Keratinocyte (primary cell): Measurements from ENCODE around the gene ASCL2. TPM values are rescaled to one million over a fixed set of nuclear protein-coding genes. Genes with fewer than 3 reads are reported as not detected.

ENCODE experiments used
- DNase-seq: peaks from one replicate; pipeline ENCODE4 v3.0.0-alpha.2; 2011; ENCODE audit warnings: low read depth, missing footprints, low spot score
- FAIRE-seq: peaks from 2 replicates; lab custom pipeline; 2011; peaks lifted over from hg19 to GRCh38; lab: Jason Lieb, UNC
- H2AFZ ChIP-seq: 2 replicates; pipeline ENCODE4 v1.6.0; 2012; ENCODE audit warnings: low read length, control low read depth, inconsistent platforms; ENCODE audit not compliant: control insufficient read depth
- H3K27ac ChIP-seq: 2 replicates; pipeline ENCODE4 v1.5.1; 2011; ENCODE audit warnings: low read length; ENCODE audit not compliant: control insufficient read depth, insufficient read depth
- H3K27me3 ChIP-seq: 3 replicates; pipeline ENCODE4 v1.6.0; 2011; ENCODE audit warnings: low read length; ENCODE audit not compliant: control insufficient read depth, insufficient read depth; ENCODE audit errors: extremely low read depth
- H3K36me3 ChIP-seq, 2 experiments: 2 replicates in 1 of 2; 3 replicates in 1 of 2; pipeline ENCODE4 v1.5.1; 2011; ENCODE audit warnings: low read length in 2 of 2, mild to moderate bottlenecking in 1 of 2; ENCODE audit not compliant: control insufficient read depth in 2 of 2, insufficient read depth in 2 of 2; ENCODE audit errors: extremely low read depth in 1 of 2
- H3K4me1 ChIP-seq: 3 replicates; pipeline ENCODE4 v1.5.1; 2011; ENCODE audit warnings: low read length; ENCODE audit not compliant: control insufficient read depth, insufficient read depth; ENCODE audit errors: extremely low read depth
- H3K4me2 ChIP-seq: 3 replicates; pipeline ENCODE4 v1.6.0; 2011; ENCODE audit warnings: low read depth, low read length; ENCODE audit not compliant: control insufficient read depth, insufficient read depth; ENCODE audit errors: extremely low read depth
- H3K4me3 ChIP-seq, 3 experiments: fragments of 200-600 bp in 1 of 3; sonication (generic) in 1 of 3; 2 replicates in 2 of 3; 3 replicates in 1 of 3; pipeline ENCODE4 v1.5.1; 2011 to 2016; ENCODE audit warnings: low read length in 3 of 3, mild to moderate bottlenecking in 3 of 3, control low read depth in 2 of 3, inconsistent platforms in 1 of 3, low read depth in 1 of 3, mixed read lengths in 1 of 3, mixed run types in 1 of 3, moderate library complexity in 1 of 3; ENCODE audit not compliant: control insufficient read depth in 2 of 3, insufficient read depth in 2 of 3; ENCODE audit errors: extremely low read depth in 1 of 3
- H3K79me2 ChIP-seq: 2 replicates; pipeline ENCODE4 v1.6.0; 2012; ENCODE audit warnings: low read length; ENCODE audit not compliant: control insufficient read depth, insufficient read depth
- H3K9ac ChIP-seq: 3 replicates; pipeline ENCODE4 v1.6.0; 2011; ENCODE audit warnings: low read length; ENCODE audit not compliant: control insufficient read depth, insufficient read depth; ENCODE audit errors: extremely low read depth
- H3K9me1 ChIP-seq: 3 replicates; pipeline ENCODE4 v1.6.0; 2011; ENCODE audit warnings: low read length; ENCODE audit not compliant: control insufficient read depth, insufficient read depth; ENCODE audit errors: extremely low read depth
- H3K9me3 ChIP-seq: 2 replicates; pipeline ENCODE4 v1.5.1; 2012; ENCODE audit warnings: low read depth, low read length; ENCODE audit not compliant: control insufficient read depth
- H4K20me1 ChIP-seq: 3 replicates; pipeline ENCODE4 v1.6.0; 2011; ENCODE audit warnings: low read length; ENCODE audit not compliant: control insufficient read depth, insufficient read depth; ENCODE audit errors: extremely low read depth
- CTCF ChIP-seq, 3 experiments: IDR thresholded peaks in 1 of 3; conservative IDR thresholded peaks in 1 of 3; optimal IDR thresholded peaks in 1 of 3; 2 replicates in 2 of 3; 3 replicates in 1 of 3; pipeline versions ENCODE3 to v1.5.1; 2011; ENCODE audit warnings: low read length in 3 of 3, mild to moderate bottlenecking in 3 of 3, moderate library complexity in 2 of 3, control low read depth in 1 of 3, inconsistent platforms in 1 of 3; ENCODE audit not compliant: insufficient read depth in 2 of 3; ENCODE audit errors: extremely low read depth in 1 of 3
- EZH2 ChIP-seq: IDR thresholded peaks from one replicate; pipeline ENCODE4 v1.6.1; 2012; ENCODE audit warnings: inconsistent platforms, mild to moderate bottlenecking, low read length, moderate library complexity
- dilution Hi-C: fragments of 300-500 bp; cut with MboI; formaldehyde crosslinking; loops from one replicate; pipeline ENCODE4 v1.7.0; 2020; ENCODE audit warnings: low sequenced_read_pairs; ENCODE audit not compliant: extremely low pct_ligation_motif_present
- polyA plus RNA-seq, 5 experiments: library from polyadenylated mRNA; depleted of rRNA in 3 of 5; stranded (reverse) in 3 of 5; stranded (forward) in 1 of 5; unstranded in 1 of 5; fragments of >200 nt; gene quantifications; 1 replicate in 1 of 5; 2 replicates in 3 of 5; 3 replicates in 1 of 5; pipeline versions ENCODE4 v1.2.1 to v1.2.3, GENCODE V29; 2011 to 2012; ENCODE audit warnings: missing spikeins in 2 of 5, low read depth in 1 of 5, low replicate concordance in 1 of 5

The ASCL2 gene
- polyA plus RNA-seq, 1 donor (not counting 4 experiments of a cell fraction or from before 2014, with no cell fraction given): 0.26 TPM

GRCh38 chr11:2235588-2236326, 34.6 kb downstream of the ASCL2 start:
- Histone ChIP-seq H3K27ac (no peak overlapping the region), H3K4me1 (no peaks in the 10 kb centered on the region), H3K79me2 (no peaks in the 10 kb centered on the region), H3K4me2 (no peak overlapping the region), H3K9ac (no peak overlapping the region), H3K27me3 (no peaks in the 10 kb centered on the region), H3K9me3 (no peaks in the 10 kb centered on the region), H3K36me3 (no peaks in the 10 kb centered on the region), H3K4me3 (no peak overlapping the region), H4K20me1 (no peaks in the 10 kb centered on the region), H3K9me1 (no peaks in the 10 kb centered on the region), H2AFZ (no peak overlapping the region)
- no peak for DNase-seq
- no peak for FAIRE-seq
- no peak for TF ChIP-seq EZH2
- TF ChIP-seq CTCF (optimal IDR thresholded peaks at IDR 0.05 in 1 of 3, IDR thresholded peaks at IDR 0.05 in 1 of 3, conservative IDR thresholded peaks at IDR 0.05 in 1 of 3; ENCODE audit: extremely low read depth in 1 of 3, insufficient read depth in 2 of 3, low read length in 3 of 3): no peak
- dilution Hi-C loops: no loop called here

GRCh38 chr11:2234963-2235362, 35.4 kb downstream of the ASCL2 start:
- H3K4me1 ChIP-seq: no peaks in the 10 kb centered on the region
- dilution Hi-C loops: no loop called here
- TF ChIP-seq CTCF (optimal IDR thresholded peaks at IDR 0.05 in 1 of 3, IDR thresholded peaks at IDR 0.05 in 1 of 3, conservative IDR thresholded peaks at IDR 0.05 in 1 of 3; ENCODE audit: extremely low read depth in 1 of 3, insufficient read depth in 2 of 3, low read length in 3 of 3) (no peak), EZH2 (no peak)

More at GRCh38 chr11:2234963-2235362, 35.4 kb downstream of the ASCL2 start:
- no peak for FAIRE-seq
- H2AFZ ChIP-seq: no peak overlapping the region
- H4K20me1 ChIP-seq: no peaks in the 10 kb centered on the region
- no peaks in the 10 kb centered on the region for H3K79me2 ChIP-seq
- H3K9me3 ChIP-seq: no peaks in the 10 kb centered on the region
- H3K27ac ChIP-seq: no peak overlapping the region
- H3K4me3 ChIP-seq: no peak overlapping the region
- no peak overlapping the region for H3K9ac ChIP-seq
- no peaks in the 10 kb centered on the region for H3K27me3 ChIP-seq
- H3K36me3 ChIP-seq: no peaks in the 10 kb centered on the region
- no peak overlapping the region for H3K4me2 ChIP-seq
- no peak for DNase-seq
- no peaks in the 10 kb centered on the region for H3K9me1 ChIP-seq
